ENCODE results near the gene MCCC2.
A peak's percentile ranks its signal among the peaks of the same experiment; 100 is the strongest.
"Not testable (repeated sequence)": the region's sequence is repeated elsewhere in the genome, so short reads cannot be mapped to it uniquely, and the experiment has no call there.

MCCC2 gene

DNA sequence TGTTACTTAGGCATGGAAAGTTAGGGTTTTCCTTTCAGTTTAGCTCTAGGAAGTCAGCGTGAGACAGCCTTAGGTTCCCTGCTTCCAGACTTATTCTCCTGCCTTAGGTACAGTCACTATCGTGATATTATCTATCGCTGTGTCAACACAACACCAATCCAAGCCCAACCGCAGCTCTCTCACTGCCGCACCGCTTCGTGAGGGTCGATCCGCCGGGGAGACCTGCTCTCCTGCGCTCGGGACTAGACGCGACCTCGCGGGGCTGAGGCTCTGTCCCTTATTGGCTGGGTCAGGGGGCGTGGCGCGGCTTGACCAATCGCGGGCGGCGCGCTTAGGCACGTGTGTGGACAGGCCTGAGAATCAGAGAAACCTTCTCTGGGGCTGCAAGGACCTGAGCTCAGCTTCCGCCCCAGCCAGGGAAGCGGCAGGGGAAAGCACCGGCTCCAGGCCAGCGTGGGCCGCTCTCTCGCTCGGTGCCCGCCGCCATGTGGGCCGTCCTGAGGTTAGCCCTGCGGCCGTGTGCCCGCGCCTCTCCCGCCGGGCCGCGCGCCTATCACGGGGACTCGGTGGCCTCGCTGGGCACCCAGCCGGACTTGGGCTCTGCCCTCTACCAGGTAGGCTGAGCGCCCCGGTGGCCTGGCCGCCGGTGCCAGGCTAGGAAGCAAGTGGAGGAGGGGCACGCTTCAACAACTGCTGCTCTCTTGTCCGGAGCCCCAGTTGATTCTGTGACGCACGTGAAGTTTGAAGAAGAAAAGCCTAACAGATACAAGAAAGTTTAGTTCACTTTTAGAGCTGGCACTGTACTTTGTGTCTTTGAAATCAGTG is at the start of gene MCCC2:
Gene MCCC2 (plus strand): TSS at position 400 of the 825 bp plus-strand sequence. CDS start 86 bp downstream, at position 486.
- DNase-seq = peak; percentile 55 to 96 (median 92)

DNA sequence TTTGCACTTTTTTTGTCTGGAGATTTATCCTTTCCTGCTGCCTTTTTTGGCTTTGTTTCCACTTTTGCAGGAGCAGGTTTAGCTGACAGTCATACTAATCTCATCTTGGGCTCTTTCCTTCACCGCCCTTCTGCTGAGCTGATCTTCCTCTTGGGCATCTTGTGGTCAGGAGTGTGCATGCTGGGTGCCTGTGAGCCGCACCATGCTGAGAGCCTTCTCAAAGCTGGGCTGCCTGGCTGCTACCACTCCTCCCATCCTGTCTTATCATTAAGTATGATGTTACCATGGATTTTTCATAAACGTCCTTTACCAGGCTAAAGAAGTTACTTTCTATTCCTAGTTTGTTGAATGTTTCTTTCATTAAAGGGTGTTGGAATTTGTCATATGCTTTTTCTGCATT is 49.5 kb upstream of the MCCC2 start:
- DNase-seq = no peak

DNA sequence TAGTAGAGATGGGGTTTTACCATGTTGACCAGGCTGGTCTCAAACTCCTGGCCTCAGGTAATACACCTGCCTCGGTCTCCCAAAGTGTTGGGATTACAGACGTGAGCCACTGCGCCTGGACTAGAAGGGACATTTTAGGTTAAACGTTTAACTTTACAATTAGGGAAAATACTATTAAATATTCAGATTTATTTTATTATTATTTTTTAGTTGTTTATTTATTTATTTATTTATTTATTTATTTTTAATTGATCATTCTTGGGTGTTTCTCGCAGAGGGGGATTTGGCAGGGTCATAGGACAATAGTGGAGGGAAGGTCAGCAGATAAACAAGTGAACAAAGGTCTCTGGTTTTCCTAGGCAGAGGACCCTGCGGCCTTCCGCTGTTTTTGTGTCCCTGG is 36.3 kb upstream of the MCCC2 start:
- not testable (repeated sequence) for DNase-seq

DNA sequence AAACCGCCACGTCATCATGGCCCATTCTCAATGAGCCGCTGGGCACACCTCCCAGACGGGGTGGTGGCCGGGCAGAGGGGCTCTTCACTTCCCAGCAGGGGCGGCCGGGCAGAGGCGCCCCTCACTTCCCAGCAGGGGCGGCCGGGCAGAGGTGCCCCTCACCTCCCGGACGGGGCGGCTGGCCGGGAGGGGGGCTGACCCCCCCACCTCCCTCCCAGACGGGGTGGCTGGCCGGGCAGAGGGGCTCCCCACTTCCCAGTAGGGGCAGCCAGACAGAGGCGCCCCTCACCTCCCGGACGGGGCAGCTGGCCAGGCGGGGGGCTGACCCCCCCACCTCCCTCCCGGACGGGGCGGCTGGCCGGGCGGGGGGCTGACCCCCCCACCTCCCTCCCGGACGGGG is 35.6 kb upstream of the MCCC2 start:
- DNase-seq = not testable (repeated sequence)

DNA sequence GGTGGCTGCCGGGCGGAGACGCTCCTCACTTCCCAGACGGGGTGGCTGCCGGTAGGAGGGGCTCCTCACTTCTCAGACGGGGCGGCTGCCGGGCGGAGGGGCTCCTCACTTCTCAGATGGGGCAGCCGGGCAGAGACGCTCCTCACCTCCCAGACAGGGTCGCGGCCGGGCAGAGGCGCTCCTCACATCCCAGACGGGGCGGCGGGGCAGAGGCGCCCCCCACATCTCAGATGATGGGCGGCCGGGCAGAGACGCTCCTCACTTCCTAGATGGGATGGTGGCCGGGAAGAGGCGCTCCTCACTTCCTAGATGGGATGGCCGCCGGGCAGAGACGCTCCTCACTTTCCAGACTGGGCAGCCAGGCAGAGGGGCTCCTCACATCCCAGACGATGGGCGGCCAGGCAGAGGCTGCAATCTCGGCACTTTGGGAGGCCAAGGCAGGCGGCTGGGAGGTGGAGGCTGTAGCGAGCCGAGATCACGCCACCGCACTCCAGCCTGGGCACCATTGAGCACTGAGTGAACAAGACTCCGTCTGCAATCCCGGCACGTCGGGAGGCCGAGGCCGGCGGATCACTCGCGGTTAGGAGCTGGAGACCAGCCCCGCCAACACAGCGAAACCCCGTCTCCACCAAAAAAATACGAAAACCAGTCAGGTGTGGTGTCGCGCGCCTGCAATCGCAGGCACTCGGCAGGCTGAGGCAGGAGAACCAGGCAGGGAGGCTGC is 35.0 kb upstream of the MCCC2 start:
- not testable (repeated sequence) for DNase-seq

DNA sequence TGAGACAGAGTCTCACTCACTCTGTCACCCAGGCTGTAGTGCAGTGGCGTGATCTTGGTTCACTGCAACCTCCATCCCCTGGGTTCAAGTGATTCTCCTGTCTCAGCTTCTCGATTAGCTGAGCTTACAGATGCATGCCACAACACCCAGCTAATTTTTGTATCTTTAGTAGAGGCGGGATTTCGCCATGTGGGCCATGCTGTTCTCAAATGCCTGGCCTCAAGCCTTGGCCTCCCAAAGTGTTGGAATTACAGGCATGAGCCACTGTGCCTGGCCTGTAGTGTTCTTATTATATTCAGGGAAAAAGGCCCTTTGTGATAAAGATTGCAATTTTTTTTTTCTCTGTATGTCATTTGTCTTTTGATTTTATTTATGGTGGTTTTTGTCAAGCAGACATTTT is 24.0 kb upstream of the MCCC2 start:
- DNase-seq = no peak

DNA sequence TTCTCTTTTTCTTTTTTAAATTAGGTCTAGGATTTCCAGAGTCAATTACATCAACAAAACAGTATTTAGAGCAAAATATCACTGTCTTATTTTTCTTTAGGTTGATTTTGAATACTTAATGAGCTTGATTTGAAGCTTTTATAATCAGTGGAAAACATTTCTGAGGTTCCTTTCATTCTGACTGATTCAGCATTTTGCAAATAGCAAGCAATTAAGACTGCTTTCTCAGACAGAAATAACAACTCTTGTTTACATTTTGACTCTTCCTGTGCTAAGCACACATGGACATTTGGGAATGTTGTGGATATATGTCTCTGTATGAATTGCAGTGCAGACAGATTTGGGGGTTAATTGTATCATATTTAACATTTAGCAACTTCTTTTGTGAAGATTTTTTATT is 22.2 kb upstream of the MCCC2 start:
- DNase-seq = no peak

DNA sequence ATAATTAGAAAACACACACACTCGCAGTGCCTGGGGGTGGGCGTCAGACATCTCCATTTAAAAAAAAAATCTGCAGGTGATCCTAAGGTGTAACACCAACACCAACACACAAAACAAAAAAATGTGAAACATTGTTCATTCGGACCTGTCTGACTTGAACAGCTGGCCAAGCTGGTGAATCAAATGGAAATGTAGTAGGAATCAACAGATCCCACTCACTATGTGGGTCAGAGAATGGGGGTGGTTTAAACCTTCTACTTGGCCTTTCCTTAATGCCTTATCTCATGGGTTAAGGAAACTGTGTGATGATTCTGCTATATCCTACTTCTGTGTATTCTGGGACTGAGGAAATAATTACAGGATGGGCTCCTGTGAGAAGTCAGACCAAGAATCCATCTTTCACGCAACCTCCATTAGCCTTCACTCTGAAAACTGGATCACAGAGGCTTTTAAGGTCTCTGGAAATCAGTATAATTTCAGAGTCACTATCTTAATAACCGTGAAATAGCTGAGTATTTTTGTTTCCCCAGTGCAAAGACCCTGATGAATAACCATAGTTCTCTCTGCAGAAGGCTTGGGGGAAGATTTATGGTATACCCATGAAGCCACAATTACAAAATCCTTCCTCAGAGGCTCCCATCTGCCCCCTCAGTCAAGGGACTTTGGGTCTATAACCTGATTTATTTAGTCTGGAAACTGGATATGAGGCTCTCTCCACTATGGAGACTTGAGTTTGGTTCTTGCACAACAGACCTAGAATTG is 17.2 kb upstream of the MCCC2 start:
- DNase-seq = no peak

DNA sequence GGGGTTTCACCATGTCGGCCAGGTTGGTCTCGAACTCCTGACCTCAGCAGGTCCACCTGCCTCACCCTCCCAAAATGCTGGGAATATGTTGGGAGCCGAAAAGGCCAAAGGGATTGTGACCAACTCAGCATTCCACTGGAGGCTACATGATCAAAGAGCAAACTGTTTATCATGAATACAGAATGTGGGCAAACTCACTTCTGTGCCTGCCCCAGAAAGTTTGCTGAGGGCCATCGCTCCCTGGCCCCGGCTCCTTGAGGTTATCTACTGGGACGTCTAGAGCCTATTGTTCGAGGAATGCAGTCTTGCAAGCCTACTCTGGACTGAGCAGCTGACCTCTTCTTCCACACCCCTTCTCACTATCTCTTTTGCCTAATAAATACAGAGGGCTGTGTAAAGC is 15.3 kb upstream of the MCCC2 start:
- not testable (repeated sequence) for DNase-seq

DNA sequence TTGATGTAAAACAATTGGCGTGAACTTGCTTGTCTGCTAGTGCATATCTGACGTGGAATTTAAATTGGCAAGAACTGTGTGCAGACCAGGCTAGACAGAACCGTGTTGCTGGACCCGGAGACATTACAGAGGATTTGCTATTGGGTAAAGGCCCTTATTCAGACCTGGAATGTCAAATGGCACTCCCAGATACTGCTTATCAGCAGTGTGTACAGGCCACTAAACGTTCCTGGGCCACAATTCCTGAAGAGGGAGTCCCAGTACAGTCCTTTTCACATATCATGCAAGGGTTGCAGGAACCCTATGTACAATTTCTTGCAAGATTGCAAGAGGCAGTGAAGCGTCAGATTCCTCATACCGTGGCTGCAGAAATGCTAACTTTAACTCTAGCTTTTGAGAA is 13.5 kb upstream of the MCCC2 start:
- DNase-seq = no peak

DNA sequence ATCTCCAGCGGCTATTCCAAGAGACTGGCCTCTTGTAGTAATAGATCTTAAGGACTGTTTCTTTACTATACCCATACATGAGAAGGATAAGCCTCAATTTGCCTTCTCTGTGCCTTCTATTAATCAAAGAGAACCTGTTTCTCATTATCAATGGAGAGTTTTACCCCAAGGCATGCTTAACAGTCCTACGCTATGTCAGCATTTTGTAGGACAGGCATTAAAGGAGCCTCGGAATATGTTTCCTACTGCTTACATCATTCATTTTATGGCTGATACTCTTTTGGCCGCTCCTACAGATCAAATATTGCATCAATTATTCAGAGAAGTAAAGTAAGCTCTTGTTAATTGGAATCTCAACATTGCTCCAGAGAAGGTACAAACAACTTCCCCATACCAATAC is 11.6 kb upstream of the MCCC2 start:
- DNase-seq = not testable (repeated sequence)

DNA sequence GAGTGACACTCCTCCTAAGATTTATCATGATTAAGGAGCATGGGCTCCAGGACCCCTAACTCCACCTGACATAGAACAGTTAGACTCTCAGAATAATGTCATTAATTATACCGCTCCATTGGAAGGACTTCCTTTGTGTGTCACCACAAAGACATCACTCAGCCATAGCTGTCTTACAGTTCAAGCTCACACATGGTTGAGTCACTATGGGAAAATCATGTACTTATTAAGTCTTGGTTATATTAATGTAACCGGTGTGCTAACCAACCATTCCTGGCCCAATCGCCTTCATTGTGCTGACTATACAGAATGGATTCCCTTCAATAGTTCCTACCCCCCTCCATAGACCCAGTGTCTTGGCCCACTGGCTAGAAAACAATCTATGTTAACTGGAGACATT is 10.9 kb upstream of the MCCC2 start:
- no peak for DNase-seq

DNA sequence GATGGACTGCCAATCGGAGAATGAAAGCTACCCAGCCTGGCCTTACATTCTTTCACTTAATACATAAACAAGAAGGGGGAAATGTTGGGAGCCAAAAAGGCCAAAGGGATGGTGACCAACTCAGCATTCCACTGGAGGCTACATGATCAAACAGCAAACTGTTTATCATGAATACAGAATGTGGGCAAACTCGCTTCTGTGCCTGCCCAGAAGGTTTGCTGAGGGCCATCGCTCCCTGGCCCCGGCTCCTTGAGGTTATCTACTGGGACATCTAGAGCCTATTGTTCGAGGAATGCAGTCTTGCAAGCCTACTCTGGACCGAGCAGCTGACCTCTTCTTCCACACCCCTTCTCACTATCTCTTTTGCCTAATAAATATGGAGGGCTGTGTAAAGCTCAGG is 9.3 kb upstream of the MCCC2 start:
- DNase-seq = not testable (repeated sequence)

DNA sequence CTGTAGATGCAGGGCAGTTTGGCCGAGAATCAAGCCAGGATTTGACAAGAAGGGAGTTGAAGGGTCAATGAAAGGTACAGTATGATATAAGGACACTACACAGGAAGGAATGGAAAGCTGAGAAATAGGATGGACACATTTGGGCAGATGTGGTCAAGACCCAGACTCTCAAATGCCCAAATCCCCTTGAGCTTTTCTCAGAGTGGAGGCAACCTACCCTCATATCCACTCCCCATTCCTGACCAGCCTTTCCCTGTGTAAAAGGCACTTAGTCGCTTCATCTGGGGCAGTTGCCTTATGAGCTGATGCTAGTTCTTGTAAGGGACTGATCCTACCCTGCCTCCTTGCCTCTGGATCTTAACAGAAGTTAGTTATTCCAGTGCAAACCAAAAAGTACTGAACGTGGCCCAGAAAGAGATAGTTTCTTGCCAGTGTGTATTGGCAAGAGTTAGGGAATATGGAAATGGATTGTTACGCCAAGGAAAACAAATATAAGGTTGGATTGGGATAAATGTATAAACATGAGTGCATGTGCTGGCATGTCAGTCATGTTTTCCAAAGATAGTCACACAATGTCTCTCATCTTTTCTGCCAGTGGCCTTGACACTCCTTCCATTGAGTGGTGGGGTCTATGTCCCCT is 4.1 kb upstream of the MCCC2 start:
- DNase-seq = no peak

DNA sequence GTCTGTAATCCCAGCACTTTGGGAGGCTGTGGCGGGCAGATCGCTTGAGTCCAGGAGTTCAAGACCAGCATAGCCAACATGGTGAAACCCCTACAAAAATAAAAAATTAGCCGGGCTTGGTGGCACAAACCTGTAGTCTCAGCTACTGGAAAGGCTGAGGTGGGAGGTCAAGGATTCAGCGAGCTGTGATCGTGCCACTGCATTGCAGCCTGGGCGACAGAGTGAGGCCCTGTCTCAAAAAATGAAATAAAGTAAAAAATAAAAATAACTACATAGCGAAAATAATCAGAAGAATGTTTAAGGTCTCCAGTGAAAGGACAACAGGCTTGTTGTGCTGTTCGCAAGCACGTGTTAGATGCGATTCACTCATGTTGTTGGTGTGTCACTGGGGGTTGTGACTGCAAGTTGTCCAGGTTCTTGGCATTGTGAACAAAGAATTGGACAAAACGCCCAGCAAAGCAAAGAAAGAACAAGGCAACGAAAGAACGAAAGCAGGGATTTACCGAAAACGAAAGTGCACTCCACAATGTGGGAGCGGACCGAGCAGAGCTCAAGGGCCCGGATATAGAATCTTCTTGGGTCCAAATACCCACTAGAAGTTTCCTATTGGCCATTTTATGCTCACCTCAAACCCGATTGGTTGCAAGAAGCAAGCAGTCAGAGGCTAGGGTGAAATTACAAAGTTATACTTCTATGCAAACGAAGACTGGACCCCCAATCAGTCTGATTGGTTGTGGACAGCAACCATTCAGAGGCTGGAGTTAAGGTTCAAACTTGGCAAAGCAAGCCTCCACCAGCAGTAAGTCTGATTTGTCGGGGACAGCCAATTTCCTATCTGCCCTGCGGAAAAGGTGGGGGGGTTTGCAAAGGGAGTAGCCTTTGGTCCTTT is 844 bp upstream of the MCCC2 start:
- peak in 2 of 58 donors; percentile 2 to 61 for DNase-seq

DNA sequence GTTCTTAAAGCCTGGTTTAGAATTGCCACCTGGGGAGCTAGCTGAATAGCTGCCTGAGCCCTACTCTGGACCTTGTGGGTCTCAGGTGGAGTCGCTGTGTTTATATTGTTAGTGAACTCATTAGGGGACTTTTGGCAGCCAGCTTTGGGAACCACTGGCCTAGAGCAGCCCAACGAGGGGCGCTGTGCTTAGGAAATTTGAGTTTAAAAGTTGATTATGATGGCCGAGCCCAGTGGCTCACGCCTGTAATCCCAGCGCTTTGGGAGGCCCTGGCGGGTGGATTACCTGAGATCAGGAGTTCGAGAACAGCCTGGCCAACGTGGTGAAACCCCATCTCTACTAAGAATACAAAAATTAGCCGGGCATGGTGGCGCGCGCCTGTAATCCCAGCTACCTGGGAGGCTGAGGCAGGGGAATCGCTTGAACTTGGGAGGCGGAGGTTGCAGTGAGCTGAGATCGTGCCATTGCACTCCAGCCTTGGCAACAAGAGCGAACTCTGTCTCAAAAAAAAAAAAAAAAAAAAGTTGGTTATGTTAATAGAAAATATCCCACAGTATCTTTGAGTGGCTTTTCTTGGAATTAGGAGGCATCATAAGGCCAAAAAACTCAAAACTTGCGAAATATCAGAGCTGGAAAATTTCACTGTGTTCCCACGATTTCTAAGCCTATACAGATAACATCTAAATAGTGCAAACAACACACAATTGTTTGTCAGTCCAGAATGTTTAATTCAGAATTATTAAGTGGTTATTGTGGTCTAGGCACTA is 809 bp downstream of the MCCC2 start:
- DNase-seq = no peak

DNA sequence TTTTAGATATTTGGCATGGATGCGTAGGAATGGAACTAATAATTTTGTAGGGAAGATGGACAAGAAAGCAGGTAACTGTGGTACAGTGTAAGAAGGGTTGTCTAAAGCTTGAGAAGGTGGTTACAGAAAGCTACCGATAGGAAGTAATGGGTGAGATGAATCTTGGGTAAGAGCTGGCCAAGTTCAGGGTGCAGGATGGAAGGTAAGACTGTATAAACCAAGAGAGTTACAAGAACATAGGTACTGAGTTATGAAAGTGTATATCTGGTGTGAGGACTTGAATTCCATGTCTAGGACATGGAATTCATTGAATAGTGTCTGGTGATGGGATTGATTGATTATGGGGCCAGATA is 1.4 kb downstream of the MCCC2 start:
- DNase-seq = no peak

DNA sequence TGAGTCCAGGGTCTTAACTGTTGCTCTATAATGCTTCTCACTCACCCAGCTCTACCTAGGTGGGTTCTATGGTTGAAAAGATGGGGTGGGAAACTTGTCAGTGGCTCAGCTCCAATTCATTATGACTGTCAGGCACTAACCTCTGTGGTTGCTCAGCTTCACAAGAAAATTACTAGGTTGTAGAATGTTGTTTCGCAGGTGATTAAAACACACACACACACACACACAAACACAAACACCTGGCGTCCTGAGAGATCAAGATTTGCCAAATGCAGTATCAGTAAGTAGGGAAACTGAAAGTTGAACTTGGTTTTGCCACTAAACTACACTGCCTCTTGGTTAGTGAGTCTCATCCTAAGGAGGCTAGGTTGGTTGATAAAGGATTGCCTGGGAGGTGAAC is 2.8 kb downstream of the MCCC2 start:
- no peak for DNase-seq

DNA sequence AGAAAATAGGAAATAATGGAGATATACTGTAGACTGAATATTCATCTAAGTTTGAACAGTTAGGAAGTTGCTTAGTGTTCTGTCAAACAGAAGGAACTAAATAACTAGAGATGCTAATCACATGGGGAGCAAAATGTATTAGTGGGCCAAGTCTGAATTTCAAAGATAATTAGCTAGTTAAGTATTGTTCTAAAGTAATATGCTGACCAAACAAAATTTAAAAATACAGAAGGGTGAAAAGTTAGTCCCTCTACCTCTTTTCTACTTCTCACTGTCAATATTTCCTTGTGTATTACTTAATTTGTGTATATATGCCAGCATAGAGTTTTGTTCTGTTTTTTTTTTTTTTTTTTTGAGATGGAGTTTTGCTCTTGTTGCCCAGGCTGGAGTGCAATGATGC is 4.0 kb downstream of the MCCC2 start:
- no peak for DNase-seq

DNA sequence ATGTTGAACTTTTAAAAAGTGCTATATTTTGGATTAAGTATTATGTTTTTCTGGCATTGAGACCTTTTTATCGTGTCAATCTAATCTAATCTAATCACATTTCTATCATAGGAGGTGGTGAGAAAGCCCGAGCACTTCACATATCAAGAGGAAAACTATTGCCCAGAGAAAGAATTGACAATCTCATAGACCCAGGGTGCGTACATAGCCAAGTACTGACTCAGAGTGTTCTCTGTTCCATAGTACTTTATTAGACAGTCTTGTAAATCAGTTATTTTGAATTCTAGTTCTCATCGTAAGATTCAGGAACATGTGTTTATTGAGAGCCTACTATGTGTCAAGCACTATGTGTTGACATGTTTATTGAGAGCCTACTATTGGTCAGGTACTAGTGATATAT is 9.0 kb downstream of the MCCC2 start:
- no peak for DNase-seq

All from anterior cingulate cortex (tissue), 58 donors.